Measurements from ENCODE around the gene CLINT1. TPM values are rescaled to one million over a fixed set of nuclear protein-coding genes. Genes with fewer than 3 reads are reported as not detected.

The CLINT1 gene
- total and polyA plus RNA-seq, 2 experiments from 2014 or later, result 71.7 to 101 TPM

GRCh38 chr5:157819502-157820115 lies 39.3 kb downstream of the CLINT1 start (continued):
- no peak for TF ChIP-seq ZNF462 (CRISPR knock-in tag; IDR thresholded peaks at IDR 0.05)
- no peak for TF ChIP-seq EZH2 (IDR thresholded peaks at IDR 0.05; ENCODE audit: low read depth, unreplicated experiment)
- no peak for TF ChIP-seq NANOG (IDR thresholded peaks at IDR 0.05; ENCODE audit: borderline replicate concordance)
- no peak for TF ChIP-seq CREB1 (CRISPR knock-in tag; IDR thresholded peaks at IDR 0.05; ENCODE audit: low read depth)
- no peak for TF ChIP-seq ETS1 (IDR thresholded peaks at IDR 0.05)
- TF ChIP-seq EZH2phosphoT487 (IDR thresholded peaks at IDR 0.05; ENCODE audit: unreplicated experiment), result no peak
- no peak for TF ChIP-seq JUNB (IDR thresholded peaks at IDR 0.05; ENCODE audit: unreplicated experiment)

GRCh38 chr5:157818368-157818767 lies 40.6 kb downstream of the CLINT1 start:
- Mint-ChIP-seq H3K4me3 (no peak overlapping the region), H3K36me3 (ENCODE audit: low read depth) (peaks cover 14% of the 10 kb centered on the region; the same call in 2 of the 3 replicates), H3K27me3 (ENCODE audit: insufficient read depth, low read depth, poor library complexity) (no peaks in the 10 kb centered on the region), H3K27ac (no peak overlapping the region), H3K4me1 (peaks cover 25% of the 10 kb centered on the region), H3K9me3 (no peaks in the 10 kb centered on the region)
- no peak overlapping the region for H3K4me3 ChIP-seq
- no peak for DNase-seq (ENCODE audit: low spot score)
- H3K79me2 ChIP-seq (replicated peaks; ENCODE audit: insufficient read depth), result peaks cover 69% of the 10 kb centered on the region
- H3K27ac ChIP-seq (ENCODE audit: low read depth), result no peak overlapping the region
- no peak overlapping the region for H3K4me2 ChIP-seq
- no peak for ATAC-seq
- H3K9me2 ChIP-seq (ENCODE audit: insufficient read depth), result no peaks in the 10 kb centered on the region
- peaks cover 10% of the 10 kb centered on the region for H3K4me1 ChIP-seq (ENCODE audit: insufficient read depth)
- peaks cover 13% of the 10 kb centered on the region for H4K20me1 ChIP-seq (replicated peaks; ENCODE audit: insufficient read depth)
- no peaks in the 10 kb centered on the region for H3K27me3 ChIP-seq (ENCODE audit: insufficient read depth)
- no peaks in the 10 kb centered on the region for H3F3A ChIP-seq (replicated peaks; ENCODE audit: low read depth)
- no peak overlapping the region for H2AFZ ChIP-seq
- peaks cover 12% of the 10 kb centered on the region for H3K36me3 ChIP-seq (ENCODE audit: insufficient read depth)
- TF ChIP-seq REST (IDR thresholded peaks at IDR 0.05; ENCODE audit: unreplicated experiment), result no peak
